Activated naive CD8-positive, alpha-beta T cell treated with anti-CD3 and anti-CD28 coated beads, Interleukin-2, amount 10 ng/mL, durations not matched to agents 7 days and 5 days (primary cell): ENCODE measurements around the gene NDUFAF8. TPM values are rescaled to one million over a fixed set of nuclear protein-coding genes. Genes with fewer than 3 reads are reported as not detected.

Experiments
- ATAC-seq: fragments of 150-1000 bp; cut with Tn5 transposase; one replicate; pipeline ENCODE4 v1.10.0; 2021; ENCODE audit warnings: low read depth, moderate library complexity
- POLR2A ChIA-PET: fragments of 350-600 bp; sonication (Branson Sonifier 250); formaldehyde crosslinking; loops from one replicate; lab custom pipeline; 2021; ENCODE audit warnings: antibody characterized with exemption; lab: Charles Lee
- DNase-seq: peaks from one replicate; pipeline ENCODE4 v3.0.0; 2021
- H3K27ac Mint-ChIP-seq: one replicate; pipeline ENCODE4 v1.8.0; 2022; ENCODE audit warnings: mild to moderate bottlenecking, mixed read lengths
- H3K27me3 Mint-ChIP-seq: one replicate; pipeline ENCODE4 v1.8.0; 2022; ENCODE audit warnings: mild to moderate bottlenecking, moderate library complexity, mixed read lengths
- H3K36me3 Mint-ChIP-seq: one replicate; pipeline ENCODE4 v1.8.0; 2021; ENCODE audit warnings: mild to moderate bottlenecking, mixed read lengths
- H3K4me1 Mint-ChIP-seq: one replicate; pipeline ENCODE4 v1.8.0; 2021; ENCODE audit warnings: mixed read lengths
- H3K4me3 Mint-ChIP-seq: one replicate; pipeline ENCODE4 v1.8.0; 2022; ENCODE audit warnings: mild to moderate bottlenecking, moderate library complexity, mixed read lengths
- H3K9me3 Mint-ChIP-seq: one replicate; pipeline ENCODE4 v1.8.0; 2021; ENCODE audit warnings: mixed read lengths
- total RNA-seq, 2 experiments: library from RNA; stranded (reverse); gene quantifications; one replicate each; pipeline ENCODE4 v1.2.3, GENCODE V29; 2021

NDUFAF8 gene
- 10 to 100 TPM; 33.0 to 44.6 TPM for total RNA-seq

GRCh38 chr17:81238815-81239713 is at the start of gene NDUFAF8, which contains the start of gene TEPSIN:
NDUFAF8 (plus strand) TSS chr17:81239318; CDS start chr17:81239364, 46 bp downstream.
TEPSIN (minus strand) TSS chr17:81239055; CDS start chr17:81239033, 22 bp downstream.
- H3K36me3 Mint-ChIP-seq = peaks cover 5% of the 10 kb centered on the region
- DNase-seq (peak; percentile 93), ATAC-seq (peak; percentile 98)
- H3K4me1 Mint-ChIP-seq = peaks cover 31% of the 10 kb centered on the region
- peak within 1 kb of the TSS; percentile 93 for H3K4me3 Mint-ChIP-seq
- H3K27ac Mint-ChIP-seq = peak within 1 kb of the TSS; percentile 91
- H3K9me3 Mint-ChIP-seq = no peaks in the 10 kb centered on the region
- H3K27me3 Mint-ChIP-seq = no peaks in the 10 kb centered on the region
- POLR2A ChIA-PET = interaction anchor here (0.6 to 2.4 kb wide), 11 partner anchors 12 to 898 kb away, joined by 3 to 26 read pairs (median 4); partner anchors contain the start of genes CEP131, FAAP100 and SLC38A10

GRCh38 chr17:81189670-81190530 is 49.2 kb upstream of the NDUFAF8 start:
- no peaks in the 10 kb centered on the region for H3K4me1 Mint-ChIP-seq
- H3K36me3 Mint-ChIP-seq = no peaks in the 10 kb centered on the region
- DNase-seq (no peak), ATAC-seq (no peak)
- H3K27me3 Mint-ChIP-seq = peaks cover 6% of the 10 kb centered on the region
- H3K9me3 Mint-ChIP-seq = no peaks in the 10 kb centered on the region
- H3K4me3 Mint-ChIP-seq = no peak overlapping the region
- no peak overlapping the region for H3K27ac Mint-ChIP-seq
- POLR2A ChIA-PET = no interaction called here

GRCh38 chr17:81190591-81190990 is 48.5 kb upstream of the NDUFAF8 start:
- ATAC-seq (no peak), DNase-seq (no peak)
- Mint-ChIP-seq H3K4me1 (no peaks in the 10 kb centered on the region), H3K27me3 (no peaks in the 10 kb centered on the region), H3K27ac (no peak overlapping the region), H3K36me3 (no peaks in the 10 kb centered on the region), H3K9me3 (no peaks in the 10 kb centered on the region), H3K4me3 (no peak overlapping the region)
- POLR2A ChIA-PET = no interaction called here

GRCh38 chr17:81191116-81191515 is 48.0 kb upstream of the NDUFAF8 start:
- POLR2A ChIA-PET = no interaction called here
- H3K36me3 Mint-ChIP-seq = no peaks in the 10 kb centered on the region

GRCh38 chr17:81191646-81192045 is 47.5 kb upstream of the NDUFAF8 start:
- no peak overlapping the region for H3K27ac Mint-ChIP-seq
- DNase-seq (no peak), ATAC-seq (no peak)
- no peak overlapping the region for H3K4me3 Mint-ChIP-seq
- no peaks in the 10 kb centered on the region for H3K9me3 Mint-ChIP-seq
- no peaks in the 10 kb centered on the region for H3K36me3 Mint-ChIP-seq
- H3K27me3 Mint-ChIP-seq = no peaks in the 10 kb centered on the region
- H3K4me1 Mint-ChIP-seq = no peaks in the 10 kb centered on the region
- POLR2A ChIA-PET = no interaction called here

More at GRCh38 chr17:81191116-81191515, 48.0 kb upstream of the NDUFAF8 start:
- no peaks in the 10 kb centered on the region for H3K9me3 Mint-ChIP-seq
- H3K4me1 Mint-ChIP-seq = no peaks in the 10 kb centered on the region
- H3K27ac Mint-ChIP-seq = no peak overlapping the region
- no peaks in the 10 kb centered on the region for H3K27me3 Mint-ChIP-seq
- DNase-seq = no peak
- ATAC-seq = no peak
- no peak overlapping the region for H3K4me3 Mint-ChIP-seq

- H3K27ac Mint-ChIP-seq = no peak overlapping the region
- H3K9me3 Mint-ChIP-seq = no peaks in the 10 kb centered on the region
- no peaks in the 10 kb centered on the region for H3K36me3 Mint-ChIP-seq
- ATAC-seq (no peak), DNase-seq (no peak)
- no peak overlapping the region for H3K4me3 Mint-ChIP-seq
- POLR2A ChIA-PET = no interaction called here
- H3K27me3 Mint-ChIP-seq = no peaks in the 10 kb centered on the region
- H3K4me1 Mint-ChIP-seq = no peaks in the 10 kb centered on the region
Observed at GRCh38 chr17:81192386-81193050, 46.6 kb upstream of the NDUFAF8 start.

- no peaks in the 10 kb centered on the region for H3K9me3 Mint-ChIP-seq
- no peak overlapping the region for H3K4me3 Mint-ChIP-seq
- POLR2A ChIA-PET = no interaction called here
- ATAC-seq = no peak
- H3K27me3 Mint-ChIP-seq = no peaks in the 10 kb centered on the region
- H3K4me1 Mint-ChIP-seq = no peaks in the 10 kb centered on the region
- no peaks in the 10 kb centered on the region for H3K36me3 Mint-ChIP-seq
- H3K27ac Mint-ChIP-seq = no peak overlapping the region
- DNase-seq = no peak
Observed at GRCh38 chr17:81193051-81193410, 46.1 kb upstream of the NDUFAF8 start.

- ATAC-seq (no peak), DNase-seq (no peak)
- POLR2A ChIA-PET = no interaction called here
- no peak overlapping the region for H3K27ac Mint-ChIP-seq
- H3K4me3 Mint-ChIP-seq = no peak overlapping the region
- H3K27me3 Mint-ChIP-seq = no peaks in the 10 kb centered on the region
- no peaks in the 10 kb centered on the region for H3K4me1 Mint-ChIP-seq
- no peaks in the 10 kb centered on the region for H3K36me3 Mint-ChIP-seq
- H3K9me3 Mint-ChIP-seq = no peaks in the 10 kb centered on the region
Observed at GRCh38 chr17:81193470-81194224, 45.5 kb upstream of the NDUFAF8 start.

GRCh38 chr17:81194225-81194760 is 44.8 kb upstream of the NDUFAF8 start:
- Mint-ChIP-seq H3K4me3 (no peak overlapping the region), H3K36me3 (no peaks in the 10 kb centered on the region), H3K9me3 (no peaks in the 10 kb centered on the region), H3K27me3 (no peaks in the 10 kb centered on the region), H3K27ac (no peak overlapping the region), H3K4me1 (no peaks in the 10 kb centered on the region)
- DNase-seq (no peak), ATAC-seq (no peak)
- POLR2A ChIA-PET = no interaction called here

GRCh38 chr17:81194941-81195901 is 43.9 kb upstream of the NDUFAF8 start:
- no peaks in the 10 kb centered on the region for H3K9me3 Mint-ChIP-seq
- no peaks in the 10 kb centered on the region for H3K4me1 Mint-ChIP-seq
- H3K4me3 Mint-ChIP-seq = no peak overlapping the region
- ATAC-seq = no peak
- POLR2A ChIA-PET = no interaction called here
- no peaks in the 10 kb centered on the region for H3K27me3 Mint-ChIP-seq
- no peak for DNase-seq
- H3K36me3 Mint-ChIP-seq = no peaks in the 10 kb centered on the region
- no peak overlapping the region for H3K27ac Mint-ChIP-seq

- Mint-ChIP-seq H3K4me3 (no peak overlapping the region), H3K36me3 (no peaks in the 10 kb centered on the region), H3K4me1 (no peaks in the 10 kb centered on the region), H3K27me3 (no peaks in the 10 kb centered on the region), H3K9me3 (no peaks in the 10 kb centered on the region), H3K27ac (no peak overlapping the region)
- ATAC-seq (no peak), DNase-seq (no peak)
- POLR2A ChIA-PET = no interaction called here
Observed at GRCh38 chr17:81195941-81196495, 43.1 kb upstream of the NDUFAF8 start.
